OCI-LY7 (cell line): ENCODE data around the gene DPYD. TPM values are rescaled to one million over a fixed set of nuclear protein-coding genes. Genes with fewer than 3 reads are reported as not detected.

Experiments
- BruUV-seq: library from RNA; stranded (reverse); fragments of 400-500 nt; replicated peaks from 2 replicates; lab custom pipeline; 2021; lab: Mats Ljungman, UMichigan
- CTCF ChIA-PET: fragments of 300-600 bp; sonication (Branson Sonifier 250); formaldehyde crosslinking; loops from one replicate; lab custom pipeline; 2022; ENCODE audit warnings: antibody characterized with exemption; ENCODE audit not compliant: unreplicated experiment; lab: Charles Lee
- POLR2A ChIA-PET: fragments of 300-600 bp; sonication (Branson Sonifier 250); formaldehyde crosslinking; loops from one replicate; lab custom pipeline; 2022; ENCODE audit warnings: antibody characterized with exemption; lab: Charles Lee
- DNase-seq: peaks from one replicate; pipeline ENCODE4 v3.0.0-alpha.2; 2015; ENCODE audit warnings: low spot score
- H2AFZ ChIP-seq: fragments of 200-600 bp; sonication (generic), shearing (Covaris generic); 2 replicates; pipeline ENCODE4 v1.6.1; 2014; ENCODE audit warnings: mild to moderate bottlenecking, antibody characterized with exemption, low read length, moderate library complexity
- H3K27ac ChIP-seq: fragments of 200-600 bp; sonication (generic); 2 replicates; pipeline ENCODE4 v1.5.1; 2014; ENCODE audit warnings: mixed run types, low read depth, mild to moderate bottlenecking, moderate library complexity, low read length, inconsistent platforms; ENCODE audit not compliant: poor library complexity, severe bottlenecking
- H3K36me3 ChIP-seq: fragments of 200-600 bp; sonication (generic); 2 replicates; pipeline ENCODE4 v1.6.1; 2014; ENCODE audit warnings: mild to moderate bottlenecking, antibody characterized with exemption, low read length, moderate library complexity, mixed read lengths; ENCODE audit not compliant: insufficient read depth
- H3K4me1 ChIP-seq: fragments of 200-600 bp; sonication (generic); 2 replicates; pipeline ENCODE4 v1.5.1; 2014; ENCODE audit warnings: mild to moderate bottlenecking, low read length; ENCODE audit not compliant: insufficient read depth, poor library complexity, severe bottlenecking
- H3K4me2 ChIP-seq: fragments of 200-600 bp; sonication (generic); 2 replicates; pipeline ENCODE4 v1.6.1; 2014; ENCODE audit warnings: mild to moderate bottlenecking, low read length
- H3K4me3 ChIP-seq: fragments of 200-600 bp; sonication (generic); 2 replicates; pipeline ENCODE4 v1.5.1; 2014; ENCODE audit warnings: mild to moderate bottlenecking, low read depth, low read length; ENCODE audit not compliant: poor library complexity, severe bottlenecking
- H3K79me2 ChIP-seq: fragments of 200-600 bp; sonication (generic); 2 replicates; pipeline ENCODE4 v1.6.1; 2016; ENCODE audit warnings: low read depth, mild to moderate bottlenecking, low read length, moderate library complexity, mixed read lengths; ENCODE audit not compliant: insufficient read depth
- H3K9me2 ChIP-seq: fragments of 200-600 bp; sonication (generic); 2 replicates; pipeline ENCODE4 v1.6.1; 2016; ENCODE audit warnings: mild to moderate bottlenecking, low read length, mixed read lengths; ENCODE audit not compliant: insufficient read depth
- H3K9me3 ChIP-seq: fragments of 200-600 bp; sonication (generic); 2 replicates; pipeline ENCODE4 v1.6.1; 2014; ENCODE audit warnings: mild to moderate bottlenecking, mixed run types, low read length, mixed read lengths
- H4K20me1 ChIP-seq: fragments of 200-600 bp; sonication (generic); 2 replicates; pipeline ENCODE4 v1.6.1; 2014; ENCODE audit warnings: mild to moderate bottlenecking, antibody characterized with exemption, low read length, moderate library complexity, mixed read lengths; ENCODE audit not compliant: insufficient read depth
- CTCF ChIP-seq: fragments of 200-600 bp; sonication (generic); conservative IDR thresholded peaks from 2 replicates; pipeline ENCODE4 v1.5.1; 2014; ENCODE audit warnings: mild to moderate bottlenecking, antibody characterized with exemption, low read length, moderate library complexity, mixed read lengths
- EZH2phosphoT487 ChIP-seq: fragments of 200-600 bp; sonication (generic); IDR thresholded peaks from 2 replicates; pipeline ENCODE4 v1.6.1; 2018; ENCODE audit warnings: low read depth, borderline replicate concordance, mild to moderate bottlenecking, mixed run types, antibody characterized with exemption, low read length, moderate library complexity, mixed read lengths
- intact Hi-C: fragments of 100-400 bp; cut with micrococcal nuclease; formaldehyde crosslinking; loops from one replicate; pipeline ENCODE4 v1.10.0; 2022; ENCODE audit not compliant: unreplicated experiment
- total RNA-seq, 2 experiments: library from RNA; depleted of rRNA in 1 of 2; stranded (reverse); fragments of >200 nt in 1 of 2; shearing (Covaris generic) in 1 of 2; gene quantifications; 2 replicates each; pipeline ENCODE4 v1.2.3, GENCODE V29; 2014 to 2022

Gene DPYD
- total RNA-seq, 2 experiments from 2014 or later = 5.5 to 13.4 TPM

GRCh38 chr1:97192872-97193572, 727.8 kb downstream of the DPYD start:
- Histone ChIP-seq H3K4me3 (no peak overlapping the region), H3K27ac (no peak overlapping the region), H3K9me3 (no peaks in the 10 kb centered on the region), H3K4me1 (no peaks in the 10 kb centered on the region), H4K20me1 (no peaks in the 10 kb centered on the region), H3K9me2 (no peaks in the 10 kb centered on the region), H3K36me3 (no peaks in the 10 kb centered on the region), H2AFZ (no peak overlapping the region), H3K79me2 (no peaks in the 10 kb centered on the region), H3K4me2 (no peak overlapping the region)
- ChIA-PET CTCF (no interaction called here), POLR2A (no interaction called here)
- BruUV-seq = no TSS peak
- TF ChIP-seq EZH2phosphoT487 (no peak), CTCF (no peak)
- no peak for DNase-seq
- intact Hi-C loops = no loop called here

- no peaks in the 10 kb centered on the region for H3K4me1 ChIP-seq
- CTCF ChIA-PET = no interaction called here
Measured at GRCh38 chr1:97190326-97190725, 730.5 kb downstream of the DPYD start.

More at GRCh38 chr1:97190326-97190725, 730.5 kb downstream of the DPYD start:
- no peaks in the 10 kb centered on the region for H3K79me2 ChIP-seq
- intact Hi-C loops = no loop called here
- H2AFZ ChIP-seq = no peak overlapping the region
- no TSS peak for BruUV-seq
- TF ChIP-seq CTCF = no peak
- TF ChIP-seq EZH2phosphoT487 = no peak
- no peak overlapping the region for H3K27ac ChIP-seq
- no peaks in the 10 kb centered on the region for H4K20me1 ChIP-seq
- no peak for DNase-seq
- no peaks in the 10 kb centered on the region for H3K9me3 ChIP-seq
- no peaks in the 10 kb centered on the region for H3K9me2 ChIP-seq
- POLR2A ChIA-PET = no interaction called here
- no peak overlapping the region for H3K4me3 ChIP-seq
- H3K36me3 ChIP-seq = no peaks in the 10 kb centered on the region
- H3K4me2 ChIP-seq = no peak overlapping the region
